ENCODE data around the gene CENPO.

Gene CENPO

GRCh38 chr2:24837996-24838513 lies 44.8 kb downstream of the CENPO start:
- no peak for DNase-seq (ENCODE audit: low read depth, low spot score)

GRCh38 chr2:24838541-24838940 lies 45.3 kb downstream of the CENPO start:
- no peak for DNase-seq (ENCODE audit: low read depth, low spot score)

- DNase-seq (ENCODE audit: low read depth, low spot score) = no peak
Observed at GRCh38 chr2:24839729-24840128, 46.5 kb downstream of the CENPO start.

- no peak for DNase-seq (ENCODE audit: low read depth, low spot score)
Observed at GRCh38 chr2:24840164-24840869, 47.1 kb downstream of the CENPO start.

- DNase-seq (ENCODE audit: low read depth, low spot score) = no peak
Observed at GRCh38 chr2:24840962-24841945, 48.0 kb downstream of the CENPO start.

- DNase-seq (ENCODE audit: low read depth, low spot score) = no peak
Observed at GRCh38 chr2:24842081-24843050, 49.1 kb downstream of the CENPO start.

GRCh38 chr2:24843330-24843860 lies 50.2 kb downstream of the CENPO start:
- no peak for DNase-seq (ENCODE audit: low read depth, low spot score)

GRCh38 chr2:24844023-24844685 lies 50.9 kb downstream of the CENPO start:
- DNase-seq (ENCODE audit: low read depth, low spot score) = no peak

GRCh38 chr2:24845691-24846090 lies 52.5 kb downstream of the CENPO start:
- DNase-seq (ENCODE audit: low read depth, low spot score) = no peak

- DNase-seq (ENCODE audit: low read depth, low spot score) = no peak
Observed at GRCh38 chr2:24850944-24851343, 57.7 kb downstream of the CENPO start.

GRCh38 chr2:24852026-24852425 lies 58.8 kb downstream of the CENPO start:
- DNase-seq (ENCODE audit: low read depth, low spot score) = no peak

GRCh38 chr2:24852431-24853020 lies 59.3 kb downstream of the CENPO start:
- DNase-seq (ENCODE audit: low read depth, low spot score) = no peak

- DNase-seq (ENCODE audit: low read depth, low spot score) = no peak
Observed at GRCh38 chr2:24853046-24853445, 59.8 kb downstream of the CENPO start.

GRCh38 chr2:24853996-24854395 lies 60.8 kb downstream of the CENPO start:
- no peak for DNase-seq (ENCODE audit: low read depth, low spot score)

- DNase-seq (ENCODE audit: low read depth, low spot score) = no peak
Observed at GRCh38 chr2:24855022-24855622, 61.9 kb downstream of the CENPO start.

GRCh38 chr2:24855726-24856125 lies 62.5 kb downstream of the CENPO start:
- DNase-seq (ENCODE audit: low read depth, low spot score) = peak; percentile 74

- no peak for DNase-seq (ENCODE audit: low read depth, low spot score)
Observed at GRCh38 chr2:24856791-24857211, 63.6 kb downstream of the CENPO start.

GRCh38 chr2:24857746-24858145 lies 64.5 kb downstream of the CENPO start:
- DNase-seq (ENCODE audit: low read depth, low spot score) = no peak

- no peak for DNase-seq (ENCODE audit: low read depth, low spot score)
Observed at GRCh38 chr2:24858996-24859395, 65.8 kb downstream of the CENPO start.
